Neural cell (in vitro differentiated cells): Measurements from ENCODE around the gene CSGALNACT2. TPM values are rescaled to one million over a fixed set of nuclear protein-coding genes. Genes with fewer than 3 reads are reported as not detected.

Experiments
- H2AFZ ChIP-seq: fragments of 200-600, 300-800 bp; sonication (generic), shearing (Covaris generic); 2 replicates; pipeline ENCODE4 v1.6.0; 2014; ENCODE audit warnings: low read depth, mild to moderate bottlenecking, antibody characterized with exemption, low read length, moderate library complexity
- H3F3A ChIP-seq: fragments of 200-600 bp; shearing (Covaris generic); 2 replicates; pipeline ENCODE4 v1.6.1; 2016; ENCODE audit warnings: mild to moderate bottlenecking, moderate library complexity, mixed read lengths, antibody characterized with exemption, low read length; ENCODE audit not compliant: insufficient read depth, poor library complexity, severe bottlenecking
- H3K27ac ChIP-seq: fragments of 200-600, 300-800 bp; sonication (generic), shearing (Covaris generic); 2 replicates; pipeline ENCODE4 v1.5.1; 2014; ENCODE audit warnings: mild to moderate bottlenecking, low read length, moderate library complexity
- H3K27me3 ChIP-seq: fragments of 300-800, 200-600 bp; sonication (generic), shearing (Covaris generic); 2 replicates; pipeline ENCODE4 v1.6.0; 2014; ENCODE audit warnings: mild to moderate bottlenecking, low read depth, low read length, moderate library complexity; ENCODE audit not compliant: insufficient read depth
- H3K36me3 ChIP-seq: fragments of 300-800, 200-600 bp; sonication (generic), shearing (Covaris generic); 2 replicates; pipeline ENCODE4 v1.5.1; 2014; ENCODE audit warnings: mild to moderate bottlenecking, antibody characterized with exemption, low read length, moderate library complexity; ENCODE audit not compliant: insufficient read depth
- H3K4me2 ChIP-seq: fragments of 300-800, 200-600 bp; sonication (generic), shearing (Covaris generic); 2 replicates; pipeline ENCODE4 v1.6.0; 2014; ENCODE audit warnings: mild to moderate bottlenecking, low read length
- H3K4me3 ChIP-seq: fragments of 300-800, 200-600 bp; sonication (generic), shearing (Covaris generic); 2 replicates; pipeline ENCODE4 v1.5.1; 2014; ENCODE audit warnings: mild to moderate bottlenecking, low read length, moderate library complexity
- H3K79me2 ChIP-seq: fragments of 200-600 bp; shearing (Covaris generic); replicated peaks from 2 replicates; pipeline ENCODE4 v1.6.0; 2014; ENCODE audit warnings: mild to moderate bottlenecking, low read length, moderate library complexity; ENCODE audit not compliant: insufficient read depth
- H3K9ac ChIP-seq: fragments of 300-800, 200-600 bp; sonication (generic), shearing (Covaris generic); 2 replicates; pipeline ENCODE4 v1.6.1; 2016; ENCODE audit warnings: mild to moderate bottlenecking, low read length, mixed read lengths
- H3K9me2 ChIP-seq: fragments of 200-600 bp; shearing (Covaris generic); 2 replicates; pipeline ENCODE4 v1.6.1; 2016; ENCODE audit warnings: mild to moderate bottlenecking, low read length, mixed read lengths; ENCODE audit not compliant: insufficient read depth
- H3K9me3 ChIP-seq: fragments of 200-600, 300-800 bp; sonication (generic), shearing (Covaris generic); 2 replicates; pipeline ENCODE4 v1.6.1; 2016; ENCODE audit warnings: mild to moderate bottlenecking, mixed run types, low read length, moderate library complexity, mixed read lengths
- H4K20me1 ChIP-seq: fragments of 200-600 bp; shearing (Covaris generic); 2 replicates; pipeline ENCODE4 v1.6.1; 2016; ENCODE audit warnings: mild to moderate bottlenecking, mixed run types; ENCODE audit not compliant: insufficient read depth
- EP300 ChIP-seq: fragments of 450-650 bp; conservative IDR thresholded peaks from 2 replicates; pipeline ENCODE4 v1.6.1; 2014; ENCODE audit warnings: antibody characterized with exemption, mild to moderate bottlenecking, moderate library complexity; ENCODE audit not compliant: poor library complexity, severe bottlenecking
- EZH2 ChIP-seq: fragments of 200-600, 300-800 bp; shearing (Covaris generic), sonication (generic); IDR thresholded peaks from 2 replicates; pipeline ENCODE4 v1.6.1; 2014; ENCODE audit warnings: antibody characterized with exemption, low read length, borderline replicate concordance, mild to moderate bottlenecking; ENCODE audit not compliant: insufficient read depth, poor library complexity, severe bottlenecking
- MXI1 ChIP-seq: fragments of 450-650 bp; conservative IDR thresholded peaks from 2 replicates; pipeline ENCODE4 v1.6.1; 2014; ENCODE audit warnings: antibody characterized with exemption, mild to moderate bottlenecking; ENCODE audit not compliant: poor library complexity, severe bottlenecking
- POLR2AphosphoS5 ChIP-seq: IDR thresholded peaks from 2 replicates; pipeline ENCODE4 v1.6.1; 2012
- RAD21 ChIP-seq: fragments of 450-650 bp; conservative IDR thresholded peaks from 2 replicates; pipeline ENCODE4 v1.6.1; 2014; ENCODE audit warnings: antibody characterized with exemption, mild to moderate bottlenecking, moderate library complexity
- SMC3 ChIP-seq: fragments of 450-650 bp; conservative IDR thresholded peaks from 2 replicates; pipeline ENCODE4 v1.6.1; 2014; ENCODE audit warnings: antibody characterized with exemption, mild to moderate bottlenecking, moderate library complexity; ENCODE audit not compliant: poor library complexity
- TAF1 ChIP-seq: IDR thresholded peaks from 2 replicates; pipeline ENCODE4 v1.6.1; 2012; ENCODE audit warnings: low read depth
- polyA plus RNA-seq: library from polyadenylated mRNA; depleted of rRNA; stranded (reverse); fragments of >200 nt; gene quantifications from 2 replicates; pipeline ENCODE4 v1.2.3, GENCODE V29; 2014
- TF ChIP-seq, protein P1 (sequence below): IDR thresholded peaks from 2 replicates; pipeline ENCODE4 v1.6.1; 2012; ENCODE audit warnings: borderline replicate concordance
- TF ChIP-seq, protein P2 (sequence below): fragments of 450-650 bp; IDR thresholded peaks from 2 replicates; pipeline ENCODE4 v1.5.1; 2014; ENCODE audit warnings: antibody characterized with exemption, mild to moderate bottlenecking, moderate library complexity; ENCODE audit not compliant: poor library complexity, severe bottlenecking

Gene CSGALNACT2
- polyA plus RNA-seq, 1 donor from 2014 or later: 20.7 TPM

DNA sequence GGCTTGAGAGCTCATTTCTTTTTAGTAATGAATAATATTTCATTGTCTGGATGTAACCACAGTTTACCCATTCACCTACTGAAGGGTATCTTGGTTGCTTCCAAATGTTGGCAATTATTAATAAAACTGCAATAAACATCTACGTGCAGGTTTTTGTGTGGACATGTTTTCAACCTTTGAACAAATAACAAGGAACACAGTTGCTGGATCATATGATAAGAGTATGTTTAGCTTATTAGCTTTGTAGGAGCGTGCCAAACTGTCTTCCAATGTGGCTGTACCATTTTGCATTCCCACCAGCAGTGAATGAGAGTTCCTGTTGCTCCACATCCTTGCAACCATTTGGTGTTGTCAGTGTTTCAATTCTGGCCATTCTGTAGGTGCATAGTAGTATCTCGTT lies 49.0 kb downstream of the CSGALNACT2 start:
- Histone ChIP-seq H3K36me3 (no peaks in the 10 kb centered on the region), H3K79me2 (no peaks in the 10 kb centered on the region), H2AFZ (no peak overlapping the region), H3K27ac (no peak overlapping the region), H3F3A (no peaks in the 10 kb centered on the region), H3K9ac (no peak overlapping the region), H3K9me3 (peaks cover 6% of the 10 kb centered on the region), H3K27me3 (no peaks in the 10 kb centered on the region), H3K4me2 (no peak overlapping the region), H3K4me3 (no peak overlapping the region), H4K20me1 (no peaks in the 10 kb centered on the region), H3K9me2 (no peaks in the 10 kb centered on the region)
- TF ChIP-seq SMC3: no peak
- TF ChIP-seq, protein P1, sequence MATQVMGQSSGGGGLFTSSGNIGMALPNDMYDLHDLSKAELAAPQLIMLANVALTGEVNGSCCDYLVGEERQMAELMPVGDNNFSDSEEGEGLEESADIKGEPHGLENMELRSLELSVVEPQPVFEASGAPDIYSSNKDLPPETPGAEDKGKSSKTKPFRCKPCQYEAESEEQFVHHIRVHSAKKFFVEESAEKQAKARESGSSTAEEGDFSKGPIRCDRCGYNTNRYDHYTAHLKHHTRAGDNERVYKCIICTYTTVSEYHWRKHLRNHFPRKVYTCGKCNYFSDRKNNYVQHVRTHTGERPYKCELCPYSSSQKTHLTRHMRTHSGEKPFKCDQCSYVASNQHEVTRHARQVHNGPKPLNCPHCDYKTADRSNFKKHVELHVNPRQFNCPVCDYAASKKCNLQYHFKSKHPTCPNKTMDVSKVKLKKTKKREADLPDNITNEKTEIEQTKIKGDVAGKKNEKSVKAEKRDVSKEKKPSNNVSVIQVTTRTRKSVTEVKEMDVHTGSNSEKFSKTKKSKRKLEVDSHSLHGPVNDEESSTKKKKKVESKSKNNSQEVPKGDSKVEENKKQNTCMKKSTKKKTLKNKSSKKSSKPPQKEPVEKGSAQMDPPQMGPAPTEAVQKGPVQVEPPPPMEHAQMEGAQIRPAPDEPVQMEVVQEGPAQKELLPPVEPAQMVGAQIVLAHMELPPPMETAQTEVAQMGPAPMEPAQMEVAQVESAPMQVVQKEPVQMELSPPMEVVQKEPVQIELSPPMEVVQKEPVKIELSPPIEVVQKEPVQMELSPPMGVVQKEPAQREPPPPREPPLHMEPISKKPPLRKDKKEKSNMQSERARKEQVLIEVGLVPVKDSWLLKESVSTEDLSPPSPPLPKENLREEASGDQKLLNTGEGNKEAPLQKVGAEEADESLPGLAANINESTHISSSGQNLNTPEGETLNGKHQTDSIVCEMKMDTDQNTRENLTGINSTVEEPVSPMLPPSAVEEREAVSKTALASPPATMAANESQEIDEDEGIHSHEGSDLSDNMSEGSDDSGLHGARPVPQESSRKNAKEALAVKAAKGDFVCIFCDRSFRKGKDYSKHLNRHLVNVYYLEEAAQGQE: no peak
- TF ChIP-seq, protein P2, sequence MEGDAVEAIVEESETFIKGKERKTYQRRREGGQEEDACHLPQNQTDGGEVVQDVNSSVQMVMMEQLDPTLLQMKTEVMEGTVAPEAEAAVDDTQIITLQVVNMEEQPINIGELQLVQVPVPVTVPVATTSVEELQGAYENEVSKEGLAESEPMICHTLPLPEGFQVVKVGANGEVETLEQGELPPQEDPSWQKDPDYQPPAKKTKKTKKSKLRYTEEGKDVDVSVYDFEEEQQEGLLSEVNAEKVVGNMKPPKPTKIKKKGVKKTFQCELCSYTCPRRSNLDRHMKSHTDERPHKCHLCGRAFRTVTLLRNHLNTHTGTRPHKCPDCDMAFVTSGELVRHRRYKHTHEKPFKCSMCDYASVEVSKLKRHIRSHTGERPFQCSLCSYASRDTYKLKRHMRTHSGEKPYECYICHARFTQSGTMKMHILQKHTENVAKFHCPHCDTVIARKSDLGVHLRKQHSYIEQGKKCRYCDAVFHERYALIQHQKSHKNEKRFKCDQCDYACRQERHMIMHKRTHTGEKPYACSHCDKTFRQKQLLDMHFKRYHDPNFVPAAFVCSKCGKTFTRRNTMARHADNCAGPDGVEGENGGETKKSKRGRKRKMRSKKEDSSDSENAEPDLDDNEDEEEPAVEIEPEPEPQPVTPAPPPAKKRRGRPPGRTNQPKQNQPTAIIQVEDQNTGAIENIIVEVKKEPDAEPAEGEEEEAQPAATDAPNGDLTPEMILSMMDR: no peak
- TF ChIP-seq POLR2AphosphoS5: no peak
- TF ChIP-seq EP300: no peak
- no peak for TF ChIP-seq RAD21
- no peak for TF ChIP-seq TAF1
- no peak for TF ChIP-seq MXI1
- TF ChIP-seq EZH2: no peak

- H3K4me3 ChIP-seq: no peak overlapping the region
- H3K27ac ChIP-seq: no peak overlapping the region
- H3K79me2 ChIP-seq: no peaks in the 10 kb centered on the region
- H3K9me3 ChIP-seq: peaks cover 6% of the 10 kb centered on the region
- H3K9ac ChIP-seq: no peak overlapping the region
- no peak for TF ChIP-seq RAD21
- no peak for TF ChIP-seq EP300
- TF ChIP-seq POLR2AphosphoS5: no peak
- TF ChIP-seq, protein P1: no peak
- TF ChIP-seq TAF1: no peak
- no peak for TF ChIP-seq EZH2
- TF ChIP-seq SMC3: no peak
- TF ChIP-seq, protein P2: no peak
- no peak for TF ChIP-seq MXI1
- H4K20me1 ChIP-seq: no peaks in the 10 kb centered on the region
- H3F3A ChIP-seq: no peaks in the 10 kb centered on the region
- no peaks in the 10 kb centered on the region for H3K27me3 ChIP-seq
- no peaks in the 10 kb centered on the region for H3K9me2 ChIP-seq
- H2AFZ ChIP-seq: no peak overlapping the region
- H3K4me2 ChIP-seq: no peak overlapping the region
- H3K36me3 ChIP-seq: no peaks in the 10 kb centered on the region
Measured at GRCh38 chr10:43188702-43189101, 50.5 kb downstream of the CSGALNACT2 start.
